Pancreas (tissue), 10 donors: Measurements from ENCODE around the gene RAP1GAP2. TPM values are rescaled to one million over a fixed set of nuclear protein-coding genes. Genes with fewer than 3 reads are reported as not detected.
A peak's percentile ranks its signal among the peaks of the same experiment; 100 is the strongest.

Experiments
- ATAC-seq, 4 donors: fragments of 200-7000 bp; cut with Tn5 transposase; one replicate each; pipeline versions ENCODE4 v1.8.0 to v1.9.1; 2020; ENCODE audit warnings: mild to moderate bottlenecking in 4 of 4, moderate library complexity in 4 of 4
- DNase-seq, 6 donors: peaks; one replicate each; pipeline ENCODE4 v3.0.0-alpha.2; 2020
- FAIRE-seq: peaks from 2 replicates; lab custom pipeline; 2012; peaks lifted over from hg19 to GRCh38; lab: Jason Lieb, UNC
- H3K27ac ChIP-seq, 4 donors: fragments of 200-600 bp; sonication (generic); 1 replicate in 3 of 4; 2 replicates in 1 of 4; pipeline versions ENCODE4 v1.5.0 to v1.8.0; 2020
- H3K27me3 ChIP-seq, 4 donors: fragments of 200-600 bp; one replicate each; pipeline ENCODE4 v1.8.0; 2021
- H3K36me3 ChIP-seq, 3 donors: fragments of 200-600 bp; sonication (generic) in 1 of 3; one replicate each; pipeline versions ENCODE4 v1.5.0 to v1.8.0; 2020 to 2021
- H3K4me1 ChIP-seq, 3 donors: fragments of 200-600 bp; one replicate each; pipeline ENCODE4 v1.8.0; 2021
- H3K4me3 ChIP-seq, 4 donors: fragments of 200-600 bp; sonication (generic) in 2 of 4; one replicate each; pipeline versions ENCODE4 v1.5.0 to v1.8.0; 2020 to 2021
- H3K9me3 ChIP-seq, 4 donors: fragments of 200-600 bp; one replicate each; pipeline ENCODE4 v1.8.0; 2021
- WGBS, 2 donors: extraction: QIAGEN DNeasy Blood & Tissue Kit; methylation state at CpG; one replicate each; pipeline ENCODE4 v1.1.7; 2013; 5-methylcytosine and 5-hydroxymethylcytosine counted together
- intact Hi-C, 3 donors: fragments of 100-400 bp; cut with DNase I; formaldehyde crosslinking; loops; one replicate each; pipeline versions ENCODE4 v1.11.1 to v1.14.2; 2022
- polyA plus RNA-seq, 2 donors: library from polyadenylated mRNA; stranded (reverse); fragments of 200-250 nt; gene quantifications; one replicate each; pipeline ENCODE4 v1.2.3, GENCODE V29; 2013
- total RNA-seq, 6 donors: library from RNA; stranded (reverse); fragmentation: NEBNext Ultra II Directional in 4 of 6; extraction: Animal tissue kit (Norgen Biotek cat#: 25700) in 4 of 6; gene quantifications; one replicate each; pipeline versions ENCODE4 v1.2.1 to v1.2.4, GENCODE V29; 2021 to 2023
- TF ChIP-seq, protein P1 (sequence below), 4 donors: fragments of 200-600 bp; sonication (generic) in 3 of 4; IDR thresholded peaks; one replicate each; pipeline versions ENCODE4 v1.5.0 to v1.8.0; 2021; ENCODE audit warnings: antibody characterized with exemption in 4 of 4
- donor health status: healthy with polysubstance abuse.
- donor health status: DM: no; HTN: no; CAD: no; lungs with moderate emphysema.
- donor health status: DM: no; HTN: no; CAD: no.
- donor health status: control.
- donor health status: control.
- donor health status: Bipolar disorder and iron deficiency.
- donor health status: DM: yes; HTN: yes; CAD: no.
- donor health status: DM: no; HTN: no; CAD: no.
- donor health status: DM: no; HTN: no; CAD: no.
- donor health status: DM: yes; HTN: yes; CAD: no.

RAP1GAP2 gene
- total and polyA plus RNA-seq, 8 donors = 29.7 to 51.2 (median 43.0) TPM

DNA sequence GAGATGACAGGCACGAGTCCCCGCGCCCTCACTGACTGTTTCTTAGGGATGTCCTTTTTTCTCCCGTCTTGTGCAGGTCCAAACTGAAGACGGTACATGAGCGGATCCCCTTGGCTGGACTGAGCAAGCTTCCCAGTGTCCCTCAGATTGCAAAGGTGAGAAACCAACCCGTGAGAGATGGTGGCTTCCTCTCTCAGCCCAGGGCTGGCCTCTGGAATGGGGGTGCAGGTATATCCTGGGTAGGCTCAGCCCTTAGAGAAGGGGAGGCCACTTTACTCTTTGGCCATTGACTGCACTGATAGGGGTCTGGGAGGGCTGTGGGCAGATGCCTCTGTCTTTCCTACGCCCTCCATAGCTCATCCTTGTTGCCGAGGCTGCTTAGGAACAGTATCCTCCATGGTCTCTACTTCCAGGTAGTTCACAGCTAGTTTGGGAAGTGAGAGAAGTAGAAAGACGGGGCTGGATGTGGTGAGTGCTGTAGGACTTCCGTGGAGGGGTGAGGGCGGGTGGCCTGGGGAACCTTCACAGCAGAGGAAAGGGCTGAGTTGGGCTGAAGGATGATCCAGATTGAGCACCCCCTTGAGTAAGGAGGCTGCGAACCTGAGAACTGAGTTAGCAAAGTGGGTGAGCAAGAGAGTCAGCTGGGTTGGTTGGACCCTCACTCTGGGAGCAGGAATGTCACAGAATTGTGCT lies 184.1 kb downstream of the RAP1GAP2 start:
- ATAC-seq = no peak
- TF ChIP-seq, protein P1, sequence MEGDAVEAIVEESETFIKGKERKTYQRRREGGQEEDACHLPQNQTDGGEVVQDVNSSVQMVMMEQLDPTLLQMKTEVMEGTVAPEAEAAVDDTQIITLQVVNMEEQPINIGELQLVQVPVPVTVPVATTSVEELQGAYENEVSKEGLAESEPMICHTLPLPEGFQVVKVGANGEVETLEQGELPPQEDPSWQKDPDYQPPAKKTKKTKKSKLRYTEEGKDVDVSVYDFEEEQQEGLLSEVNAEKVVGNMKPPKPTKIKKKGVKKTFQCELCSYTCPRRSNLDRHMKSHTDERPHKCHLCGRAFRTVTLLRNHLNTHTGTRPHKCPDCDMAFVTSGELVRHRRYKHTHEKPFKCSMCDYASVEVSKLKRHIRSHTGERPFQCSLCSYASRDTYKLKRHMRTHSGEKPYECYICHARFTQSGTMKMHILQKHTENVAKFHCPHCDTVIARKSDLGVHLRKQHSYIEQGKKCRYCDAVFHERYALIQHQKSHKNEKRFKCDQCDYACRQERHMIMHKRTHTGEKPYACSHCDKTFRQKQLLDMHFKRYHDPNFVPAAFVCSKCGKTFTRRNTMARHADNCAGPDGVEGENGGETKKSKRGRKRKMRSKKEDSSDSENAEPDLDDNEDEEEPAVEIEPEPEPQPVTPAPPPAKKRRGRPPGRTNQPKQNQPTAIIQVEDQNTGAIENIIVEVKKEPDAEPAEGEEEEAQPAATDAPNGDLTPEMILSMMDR (IDR thresholded peaks at IDR 0.05) = no peak
- no peaks in the 10 kb centered on the region for H3K27me3 ChIP-seq
- WGBS, 2 donors = 96 to 97% methylated on average over 13 of the region's 13 CpGs
- H3K4me1 ChIP-seq = no peaks in the 10 kb centered on the region
- intact Hi-C loops = no loop called here
- no peak overlapping the region for H3K27ac ChIP-seq
- no peak overlapping the region for H3K4me3 ChIP-seq
- H3K9me3 ChIP-seq = no peaks in the 10 kb centered on the region
- FAIRE-seq = no peak
- H3K36me3 ChIP-seq = peaks cover 0 to 18% (median 0%) of the 10 kb centered on the region in 3 donors
- peak in 2 of 6 donors; percentile 4 to 35 for DNase-seq

DNA sequence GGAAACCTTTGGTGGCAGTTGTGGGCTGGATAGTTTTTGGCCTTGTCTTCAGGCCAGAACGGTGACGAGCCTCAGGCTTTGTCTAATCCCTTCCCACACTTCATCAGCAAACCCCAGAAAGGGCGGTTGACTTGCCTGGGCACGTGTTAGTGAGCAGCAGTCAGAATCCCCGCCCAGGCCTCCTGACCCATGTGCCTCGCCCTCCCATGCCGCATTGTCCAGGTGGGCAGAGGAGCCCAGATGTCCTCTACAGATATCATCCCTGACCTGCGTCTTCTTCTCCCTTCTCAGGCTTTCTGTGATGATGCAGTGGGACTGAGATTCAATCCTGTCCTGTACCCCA lies 184.6 kb downstream of the RAP1GAP2 start:
- Histone ChIP-seq H3K27me3 (no peaks in the 10 kb centered on the region), H3K4me1 (no peaks in the 10 kb centered on the region), H3K36me3 (peaks cover 0 to 21% (median 0%) of the 10 kb centered on the region in 3 donors), H3K4me3 (no peak overlapping the region), H3K9me3 (no peaks in the 10 kb centered on the region), H3K27ac (no peak overlapping the region)
- FAIRE-seq = no peak
- WGBS, 2 donors = 95 to 96% methylated on average over 8 of the region's 8 CpGs
- DNase-seq = peak in 2 of 6 donors; percentile 5 to 45
- ATAC-seq = no peak
- intact Hi-C loops = no loop called here
- TF ChIP-seq, protein P1 (IDR thresholded peaks at IDR 0.05) = no peak

DNA sequence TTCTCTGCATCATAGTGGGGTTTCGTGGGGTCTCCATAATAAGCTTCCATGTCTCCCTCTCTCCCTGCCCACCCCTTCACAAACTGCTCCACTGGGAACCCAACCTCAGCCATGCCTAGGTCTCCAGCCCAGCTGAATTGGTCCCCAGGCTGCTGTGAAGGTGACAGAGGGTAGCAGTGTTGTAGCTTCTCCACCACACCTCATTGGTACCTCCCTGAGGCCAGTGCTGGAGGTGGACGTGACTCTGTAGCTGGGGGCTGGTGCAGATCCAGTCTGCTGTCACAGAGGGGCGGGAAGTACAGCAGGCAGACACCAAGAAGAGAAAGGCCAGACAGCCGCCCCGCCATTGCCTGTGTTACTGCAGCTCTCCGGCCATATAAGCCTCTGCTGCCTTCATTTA lies 185.1 kb downstream of the RAP1GAP2 start:
- WGBS, 2 donors = 90 to 94% methylated on average over 6 of the region's 6 CpGs
- FAIRE-seq = no peak
- no peak overlapping the region for H3K4me3 ChIP-seq
- TF ChIP-seq, protein P1 (IDR thresholded peaks at IDR 0.05) = no peak
- no peak overlapping the region for H3K27ac ChIP-seq
- H3K4me1 ChIP-seq = no peaks in the 10 kb centered on the region
- no peaks in the 10 kb centered on the region for H3K9me3 ChIP-seq
- intact Hi-C loops = no loop called here
- ATAC-seq = no peak
- DNase-seq = peak in 2 of 6 donors; percentile 3 to 34
- peaks cover 0 to 21% (median 0%) of the 10 kb centered on the region in 3 donors for H3K36me3 ChIP-seq
- H3K27me3 ChIP-seq = no peaks in the 10 kb centered on the region

DNA sequence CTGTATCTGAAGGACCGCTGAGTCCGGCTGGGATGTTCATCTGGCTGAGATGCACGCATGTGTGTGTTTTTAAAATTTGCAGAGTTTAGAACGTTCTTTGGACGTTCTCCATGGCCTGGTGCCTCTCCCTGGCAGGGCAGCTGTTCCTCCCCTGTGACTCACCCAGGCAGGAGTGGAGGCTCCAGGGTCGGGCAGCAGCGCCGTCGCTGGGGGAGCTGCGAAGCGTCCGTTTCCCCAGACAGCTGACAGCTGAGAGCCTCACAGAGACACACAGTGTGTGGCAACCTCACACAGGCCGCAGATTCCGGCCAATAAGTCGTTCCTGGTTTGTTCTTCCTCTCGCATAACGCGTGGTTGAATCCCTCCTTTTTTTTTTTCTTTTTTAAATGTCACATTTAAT lies 186.6 kb downstream of the RAP1GAP2 start:
- FAIRE-seq (no peak), DNase-seq (peak in 3 of 6 donors; percentile 25 to 58 (median 36))
- WGBS, 2 donors = 81 to 84% methylated on average over 18 of the region's 18 CpGs

More for the DNA sequence above, 186.6 kb downstream of the RAP1GAP2 start:
- ATAC-seq = peak; percentile 51 to 89 (median 76)
- no peaks in the 10 kb centered on the region for H3K27me3 ChIP-seq
- H3K4me1 ChIP-seq = no peaks in the 10 kb centered on the region
- intact Hi-C loops = no loop called here
- H3K9me3 ChIP-seq = no peaks in the 10 kb centered on the region
- no peak overlapping the region for H3K27ac ChIP-seq
- H3K4me3 ChIP-seq = no peak overlapping the region
- peaks cover 0 to 21% (median 0%) of the 10 kb centered on the region in 3 donors for H3K36me3 ChIP-seq
- TF ChIP-seq, protein P1 (IDR thresholded peaks at IDR 0.05) = no peak
